SK-N-SH (cell line): Measurements from ENCODE around the gene HDAC2. TPM values are rescaled to one million over a fixed set of nuclear protein-coding genes. Genes with fewer than 3 reads are reported as not detected.

Experiments used
- CTCF ChIA-PET: fragments of 300-600, 350-600 bp; formaldehyde crosslinking; extraction: SDS; loops from one replicate; lab custom pipeline; 2021; lab: Yijun Ruan, JAX
- POLR2A ChIA-PET: fragments of 350-600 bp; sonication (Branson Sonifier 250); formaldehyde crosslinking; extraction: SDS; loops from one replicate; lab custom pipeline; 2020; ENCODE audit warnings: antibody characterized with exemption, inconsistent platforms; lab: Yijun Ruan, JAX
- DNase-seq: peaks from one replicate; pipeline ENCODE4 v3.0.0; 2012
- H2AFZ ChIP-seq: fragments of 200-600 bp; sonication (generic); 2 replicates; pipeline ENCODE4 v1.8.1; 2016; ENCODE audit warnings: antibody characterized with exemption, mild to moderate bottlenecking, low read depth
- H3F3A ChIP-seq: fragments of 200-600 bp; sonication (generic); replicated peaks from 2 replicates; pipeline ENCODE3; 2016; ENCODE audit warnings: antibody characterized with exemption, mild to moderate bottlenecking; ENCODE audit not compliant: insufficient read depth
- H3K27ac ChIP-seq, 2 experiments: fragments of 200-500 bp in 1 of 2; fragments of 200-600 bp in 1 of 2; sonication (Bioruptor generic) in 1 of 2; sonication (generic), shearing (Covaris generic) in 1 of 2; 2 replicates each; pipeline versions ENCODE4 v1.5.1 to v1.6.1; 2014 to 2016; ENCODE audit warnings: low read depth in 2 of 2, inconsistent platforms in 1 of 2, low read length in 1 of 2, mild to moderate bottlenecking in 1 of 2, mixed read lengths in 1 of 2
- H3K27me3 ChIP-seq: fragments of 200-600 bp; sonication (generic), shearing (Covaris generic); 2 replicates; pipeline ENCODE4 v1.6.1; 2016; ENCODE audit warnings: mixed run types; ENCODE audit not compliant: insufficient read depth
- H3K36me3 ChIP-seq, 2 experiments: fragments of 200-500 bp in 1 of 2; fragments of 200-600 bp in 1 of 2; sonication (Bioruptor generic) in 1 of 2; sonication (generic) in 1 of 2; replicated peaks in 1 of 2; 2 replicates each; pipeline versions ENCODE3 to v1.5.1; 2014 to 2016; ENCODE audit warnings: low read length in 1 of 2, mild to moderate bottlenecking in 1 of 2; ENCODE audit not compliant: insufficient read depth in 2 of 2, control insufficient read depth in 1 of 2
- H3K4me1 ChIP-seq, 2 experiments: fragments of 200-500 bp in 1 of 2; fragments of 200-600 bp in 1 of 2; sonication (Bioruptor generic) in 1 of 2; sonication (generic), shearing (Covaris generic) in 1 of 2; 2 replicates each; pipeline versions ENCODE4 v1.5.1 to v1.6.1; 2014 to 2016; ENCODE audit warnings: low read depth in 1 of 2, low read length in 1 of 2, mixed run types in 1 of 2; ENCODE audit not compliant: insufficient read depth in 2 of 2, control insufficient read depth in 1 of 2
- H3K4me2 ChIP-seq: fragments of 200-600 bp; sonication (generic), shearing (Covaris generic); 2 replicates; pipeline ENCODE4 v1.6.1; 2017; ENCODE audit warnings: mixed run types
- H3K4me3 ChIP-seq, 2 experiments: fragments of 200-500 bp in 1 of 2; fragments of 200-600 bp in 1 of 2; sonication (Bioruptor generic) in 1 of 2; sonication (generic), shearing (Covaris generic) in 1 of 2; 2 replicates each; pipeline versions ENCODE4 v1.5.1 to v1.8.1; 2014 to 2016; ENCODE audit warnings: low read depth in 2 of 2, inconsistent platforms in 1 of 2, low read length in 1 of 2, mild to moderate bottlenecking in 1 of 2, mixed read lengths in 1 of 2, moderate library complexity in 1 of 2
- H3K79me2 ChIP-seq: fragments of 200-600 bp; sonication (generic); 2 replicates; pipeline ENCODE4 v1.8.1; 2017; ENCODE audit warnings: mild to moderate bottlenecking; ENCODE audit not compliant: insufficient read depth
- H3K9ac ChIP-seq: fragments of 200-600 bp; sonication (generic); 2 replicates; pipeline ENCODE4 v1.6.1; 2017; ENCODE audit warnings: mixed run types
- H3K9me2 ChIP-seq: fragments of 200-600 bp; sonication (generic); 2 replicates; pipeline ENCODE4 v1.6.1; 2017; ENCODE audit warnings: mixed run types
- H3K9me3 ChIP-seq: fragments of 200-600 bp; sonication (generic); 2 replicates; pipeline ENCODE4 v1.6.1; 2017; ENCODE audit warnings: mixed run types, mild to moderate bottlenecking, moderate library complexity
- H4K20me1 ChIP-seq: fragments of 200-600 bp; sonication (generic); 2 replicates; pipeline ENCODE4 v1.6.1; 2017; ENCODE audit warnings: mild to moderate bottlenecking, mixed run types; ENCODE audit not compliant: insufficient read depth
- CHD2 ChIP-seq: fragments of 150-350 bp; IDR thresholded peaks from 2 replicates; pipeline ENCODE4 v1.6.1; 2018; ENCODE audit warnings: low read length; ENCODE audit not compliant: partially characterized antibody
- ELF1 ChIP-seq: IDR thresholded peaks from 2 replicates; pipeline ENCODE4 v1.4.0; 2012
- EP300 ChIP-seq, 2 experiments: IDR thresholded peaks; 2 replicates each; pipeline versions ENCODE4 v1.4.0 to v1.6.1; 2012; ENCODE audit warnings: borderline replicate concordance in 1 of 2, low read depth in 1 of 2, low read length in 1 of 2
- EZH2phosphoT487 ChIP-seq: fragments of 200-600 bp; sonication (generic); IDR thresholded peaks from 2 replicates; pipeline ENCODE4 v1.6.1; 2017; ENCODE audit warnings: low read depth, mixed run types, mild to moderate bottlenecking, antibody characterized with exemption, moderate library complexity, borderline replicate concordance
- FOSL2 ChIP-seq: IDR thresholded peaks from 2 replicates; pipeline ENCODE4 v1.4.0; 2012; ENCODE audit warnings: low read depth, mild to moderate bottlenecking, moderate library complexity, borderline replicate concordance
- FOXJ3 ChIP-seq: sonication (generic); formaldehyde crosslinking; IDR thresholded peaks from 2 replicates; pipeline ENCODE4 v1.5.1; 2020; ENCODE audit warnings: mild to moderate bottlenecking, missing genetic modification reagents
- FOXM1 ChIP-seq: IDR thresholded peaks from 2 replicates; pipeline ENCODE4 v1.4.0; 2012; ENCODE audit warnings: low read depth, mild to moderate bottlenecking
- GABPA ChIP-seq: IDR thresholded peaks from 2 replicates; pipeline ENCODE4 v1.4.0; 2012; ENCODE audit warnings: low read depth, mild to moderate bottlenecking
- MEF2A ChIP-seq: IDR thresholded peaks from 2 replicates; pipeline ENCODE4 v1.4.0; 2012; ENCODE audit warnings: low read depth, borderline replicate concordance
- MXI1 ChIP-seq: IDR thresholded peaks from 2 replicates; pipeline ENCODE4 v1.6.1; 2012; ENCODE audit warnings: mild to moderate bottlenecking, low read depth, low read length, improper control_type of control experiment
- NFIC ChIP-seq: IDR thresholded peaks from 2 replicates; pipeline ENCODE4 v1.4.0; 2012; ENCODE audit warnings: borderline replicate concordance
- POLR2AphosphoS5 ChIP-seq: IDR thresholded peaks from 2 replicates; pipeline ENCODE4 v1.6.1; 2012; ENCODE audit warnings: low read depth, low read length
- RAD21 ChIP-seq: IDR thresholded peaks from 2 replicates; pipeline ENCODE4 v1.6.1; 2012; ENCODE audit warnings: mild to moderate bottlenecking, low read length
- RCOR1 ChIP-seq: fragments of 150-350 bp; IDR thresholded peaks from 2 replicates; pipeline ENCODE4 v1.6.1; 2017; ENCODE audit warnings: antibody characterized with exemption, low read length
- RXRA ChIP-seq: IDR thresholded peaks from 2 replicates; pipeline ENCODE4 v1.4.0; 2012; ENCODE audit warnings: low read depth, mild to moderate bottlenecking, borderline replicate concordance
- SMC3 ChIP-seq: IDR thresholded peaks from 2 replicates; pipeline ENCODE4 v1.6.1; 2012; ENCODE audit warnings: low read depth, low read length, improper control_type of control experiment
- TCF12 ChIP-seq: IDR thresholded peaks from 2 replicates; pipeline ENCODE4 v1.4.0; 2012
- TEAD4 ChIP-seq: IDR thresholded peaks from 2 replicates; pipeline ENCODE4 v1.4.0; 2012; ENCODE audit warnings: mild to moderate bottlenecking, borderline replicate concordance; ENCODE audit not compliant: insufficient read depth
- YY1 ChIP-seq: IDR thresholded peaks from 2 replicates; pipeline ENCODE4 v1.4.0; 2012; ENCODE audit warnings: low read depth, mild to moderate bottlenecking
- polyA plus RNA-seq, 3 experiments: library from polyadenylated mRNA; depleted of rRNA; stranded (reverse); fragments of >200 nt; gene quantifications; 2 replicates each; pipeline ENCODE4 v1.2.3, GENCODE V29; 2012
- TF ChIP-seq, protein P1 (sequence below): IDR thresholded peaks from 2 replicates; pipeline ENCODE4; 2012
- TF ChIP-seq, protein P2 (sequence below): fragments of 150-350 bp; IDR thresholded peaks from 2 replicates; pipeline ENCODE4 v1.6.1; 2016; ENCODE audit warnings: mild to moderate bottlenecking, low read depth, low read length
- TF ChIP-seq, protein P3 (sequence below): fragments of 150-350 bp; IDR thresholded peaks from 2 replicates; pipeline ENCODE4 v1.6.1; 2017; ENCODE audit warnings: antibody characterized with exemption, low read length, low read depth, borderline replicate concordance
- TF ChIP-seq, protein P4 (sequence below): IDR thresholded peaks from 2 replicates; pipeline ENCODE4 v1.4.0; 2012; ENCODE audit warnings: low read depth, borderline replicate concordance
- TF ChIP-seq, protein P5 (sequence below): fragments of 200-600 bp; sonication (generic); IDR thresholded peaks from 2 replicates; pipeline ENCODE4 v1.6.1; 2017; ENCODE audit warnings: antibody characterized with exemption, mild to moderate bottlenecking, moderate library complexity

HDAC2 gene
- polyA plus RNA-seq, 1 of the 3 experiments (the other 2 are of a cell fraction) = 90.4 TPM

- TF ChIP-seq, protein P1, sequence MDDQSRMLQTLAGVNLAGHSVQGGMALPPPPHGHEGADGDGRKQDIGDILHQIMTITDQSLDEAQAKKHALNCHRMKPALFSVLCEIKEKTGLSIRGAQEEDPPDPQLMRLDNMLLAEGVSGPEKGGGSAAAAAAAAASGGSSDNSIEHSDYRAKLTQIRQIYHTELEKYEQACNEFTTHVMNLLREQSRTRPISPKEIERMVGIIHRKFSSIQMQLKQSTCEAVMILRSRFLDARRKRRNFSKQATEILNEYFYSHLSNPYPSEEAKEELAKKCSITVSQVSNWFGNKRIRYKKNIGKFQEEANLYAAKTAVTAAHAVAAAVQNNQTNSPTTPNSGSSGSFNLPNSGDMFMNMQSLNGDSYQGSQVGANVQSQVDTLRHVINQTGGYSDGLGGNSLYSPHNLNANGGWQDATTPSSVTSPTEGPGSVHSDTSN = peak; percentile 73
- TF ChIP-seq MXI1 = no peak
- TF ChIP-seq, protein P2, sequence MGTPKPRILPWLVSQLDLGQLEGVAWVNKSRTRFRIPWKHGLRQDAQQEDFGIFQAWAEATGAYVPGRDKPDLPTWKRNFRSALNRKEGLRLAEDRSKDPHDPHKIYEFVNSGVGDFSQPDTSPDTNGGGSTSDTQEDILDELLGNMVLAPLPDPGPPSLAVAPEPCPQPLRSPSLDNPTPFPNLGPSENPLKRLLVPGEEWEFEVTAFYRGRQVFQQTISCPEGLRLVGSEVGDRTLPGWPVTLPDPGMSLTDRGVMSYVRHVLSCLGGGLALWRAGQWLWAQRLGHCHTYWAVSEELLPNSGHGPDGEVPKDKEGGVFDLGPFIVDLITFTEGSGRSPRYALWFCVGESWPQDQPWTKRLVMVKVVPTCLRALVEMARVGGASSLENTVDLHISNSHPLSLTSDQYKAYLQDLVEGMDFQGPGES = no peak
- no peak for TF ChIP-seq FOXJ3 (CRISPR knock-in tag)
- no peak for TF ChIP-seq EZH2phosphoT487
- no peak; the same call in 1 of the 2 replicates for TF ChIP-seq RXRA
- no peak for TF ChIP-seq CHD2
- TF ChIP-seq, protein P3, sequence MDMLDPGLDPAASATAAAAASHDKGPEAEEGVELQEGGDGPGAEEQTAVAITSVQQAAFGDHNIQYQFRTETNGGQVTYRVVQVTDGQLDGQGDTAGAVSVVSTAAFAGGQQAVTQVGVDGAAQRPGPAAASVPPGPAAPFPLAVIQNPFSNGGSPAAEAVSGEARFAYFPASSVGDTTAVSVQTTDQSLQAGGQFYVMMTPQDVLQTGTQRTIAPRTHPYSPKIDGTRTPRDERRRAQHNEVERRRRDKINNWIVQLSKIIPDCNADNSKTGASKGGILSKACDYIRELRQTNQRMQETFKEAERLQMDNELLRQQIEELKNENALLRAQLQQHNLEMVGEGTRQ = no peak
- peak; percentile 75; the same call in 1 of the 2 replicates for TF ChIP-seq MEF2A
- no peak for TF ChIP-seq YY1
- peak; percentile 7; the same call in 1 of the 2 replicates for TF ChIP-seq SMC3
- no peak for TF ChIP-seq ELF1
- TF ChIP-seq EP300 (IDR thresholded peaks at IDR 0.05; ENCODE audit: borderline replicate concordance in 1 of 2, low read depth in 1 of 2, low read length in 1 of 2) = peak in 1 of 2 experiments; percentile 69; a peak in 1 of 4 replicates
- TF ChIP-seq NFIC = peak; percentile 88
- TF ChIP-seq FOXM1 = no peak
- peak; percentile 52 for TF ChIP-seq RAD21
- TF ChIP-seq GABPA = no peak
- peak; percentile 59; the same call in 1 of the 2 replicates for TF ChIP-seq POLR2AphosphoS5
Observed at GRCh38 chr6:113995634-113996033, 24.7 kb upstream of the HDAC2 start (continued).

DNA sequence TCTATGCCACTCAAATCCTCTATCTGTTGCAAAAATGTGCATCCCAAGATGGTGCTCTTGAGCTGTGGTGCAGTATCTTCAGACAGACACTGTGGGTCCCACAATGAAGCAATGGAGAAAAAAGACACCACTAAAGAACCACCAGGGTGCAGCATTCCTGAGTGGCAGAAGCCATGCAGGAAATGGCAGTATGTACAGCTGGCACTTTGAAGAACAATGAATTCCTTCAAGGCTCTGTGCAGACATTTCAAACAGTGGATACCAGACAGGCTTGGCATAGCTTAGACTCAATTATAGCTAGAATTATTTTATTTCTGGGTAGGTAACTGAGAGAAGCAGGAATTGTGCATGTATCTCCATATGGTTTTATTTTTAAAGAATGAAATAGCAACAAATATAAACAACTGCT lies 24.0 kb upstream of the HDAC2 start:
- H3K27ac ChIP-seq = peak overlapping the region; percentile 40 to 78; a peak in 3 of 4 replicates
- H3F3A ChIP-seq = peaks cover 14% of the 10 kb centered on the region
- ChIA-PET CTCF (interaction anchor here (0.6 to 3.8 kb wide), 27 partner anchors 10 to 803 kb away, joined by 3 to 26 read pairs (median 3); partner anchors contain the start of gene HDAC2), POLR2A (no interaction called here)
- peaks cover 9 to 24% of the 10 kb centered on the region in 2 experiments for H3K4me1 ChIP-seq
- H3K36me3 ChIP-seq = no peaks in the 10 kb centered on the region
- H2AFZ ChIP-seq = peak overlapping the region; percentile 53; the same call in 1 of the 2 replicates
- H3K9me2 ChIP-seq = no peaks in the 10 kb centered on the region
- no peaks in the 10 kb centered on the region for H3K27me3 ChIP-seq
- peak overlapping the region; percentile 52 for H3K4me2 ChIP-seq
- DNase-seq = peak; percentile 44
- H3K9ac ChIP-seq = peak overlapping the region; percentile 32; the same call in 1 of the 2 replicates
- no peaks in the 10 kb centered on the region for H3K9me3 ChIP-seq
- peak overlapping the region in 1 of 2 experiments; percentile 46; a peak in 1 of 4 replicates for H3K4me3 ChIP-seq
- H4K20me1 ChIP-seq = no peaks in the 10 kb centered on the region
- H3K79me2 ChIP-seq = no peaks in the 10 kb centered on the region
- peak; percentile 59; the same call in 1 of the 2 replicates for TF ChIP-seq TCF12
- no peak for TF ChIP-seq FOXM1
- TF ChIP-seq TEAD4 = no peak
- TF ChIP-seq, protein P4, sequence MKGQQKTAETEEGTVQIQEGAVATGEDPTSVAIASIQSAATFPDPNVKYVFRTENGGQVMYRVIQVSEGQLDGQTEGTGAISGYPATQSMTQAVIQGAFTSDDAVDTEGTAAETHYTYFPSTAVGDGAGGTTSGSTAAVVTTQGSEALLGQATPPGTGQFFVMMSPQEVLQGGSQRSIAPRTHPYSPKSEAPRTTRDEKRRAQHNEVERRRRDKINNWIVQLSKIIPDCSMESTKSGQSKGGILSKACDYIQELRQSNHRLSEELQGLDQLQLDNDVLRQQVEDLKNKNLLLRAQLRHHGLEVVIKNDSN = no peak
- TF ChIP-seq, protein P3 = no peak
- TF ChIP-seq RAD21 = peak; percentile 87
- TF ChIP-seq YY1 = 0 out of 2 replicates have a peak, but pooled peaks have one; percentile 58
- TF ChIP-seq EP300 (IDR thresholded peaks at IDR 0.05; ENCODE audit: borderline replicate concordance in 1 of 2, low read depth in 1 of 2, low read length in 1 of 2) = no peak
- no peak for TF ChIP-seq FOSL2
- no peak for TF ChIP-seq FOXJ3 (CRISPR knock-in tag)
- peak; percentile 78 for TF ChIP-seq SMC3
- TF ChIP-seq MXI1 = no peak
- TF ChIP-seq RCOR1 = peak; percentile 25; the same call in 1 of the 2 replicates
- TF ChIP-seq, protein P5, sequence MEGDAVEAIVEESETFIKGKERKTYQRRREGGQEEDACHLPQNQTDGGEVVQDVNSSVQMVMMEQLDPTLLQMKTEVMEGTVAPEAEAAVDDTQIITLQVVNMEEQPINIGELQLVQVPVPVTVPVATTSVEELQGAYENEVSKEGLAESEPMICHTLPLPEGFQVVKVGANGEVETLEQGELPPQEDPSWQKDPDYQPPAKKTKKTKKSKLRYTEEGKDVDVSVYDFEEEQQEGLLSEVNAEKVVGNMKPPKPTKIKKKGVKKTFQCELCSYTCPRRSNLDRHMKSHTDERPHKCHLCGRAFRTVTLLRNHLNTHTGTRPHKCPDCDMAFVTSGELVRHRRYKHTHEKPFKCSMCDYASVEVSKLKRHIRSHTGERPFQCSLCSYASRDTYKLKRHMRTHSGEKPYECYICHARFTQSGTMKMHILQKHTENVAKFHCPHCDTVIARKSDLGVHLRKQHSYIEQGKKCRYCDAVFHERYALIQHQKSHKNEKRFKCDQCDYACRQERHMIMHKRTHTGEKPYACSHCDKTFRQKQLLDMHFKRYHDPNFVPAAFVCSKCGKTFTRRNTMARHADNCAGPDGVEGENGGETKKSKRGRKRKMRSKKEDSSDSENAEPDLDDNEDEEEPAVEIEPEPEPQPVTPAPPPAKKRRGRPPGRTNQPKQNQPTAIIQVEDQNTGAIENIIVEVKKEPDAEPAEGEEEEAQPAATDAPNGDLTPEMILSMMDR = peak; percentile 92
- no peak for TF ChIP-seq MEF2A
- TF ChIP-seq EZH2phosphoT487 = no peak
